Endothelial cell of umbilical vein (primary cell): Measurements from ENCODE around the gene TPSG1. TPM values are rescaled to one million over a fixed set of nuclear protein-coding genes. Genes with fewer than 3 reads are reported as not detected.

Experiments used
- BruUV-seq: library from RNA; stranded (reverse); fragments of 400-500 nt; replicated peaks from 2 replicates; lab custom pipeline; 2021; lab: Mats Ljungman, UMichigan
- CTCF ChIA-PET: fragments of 300-600, 350-600 bp; sonication (Branson Sonifier 250); formaldehyde crosslinking; loops from one replicate; lab custom pipeline; 2021; ENCODE audit warnings: antibody characterized with exemption, inconsistent platforms; lab: Charles Lee
- POLR2A ChIA-PET: fragments of 300-600, 350-600 bp; sonication (Branson Sonifier 250); formaldehyde crosslinking; loops from one replicate; lab custom pipeline; 2021; ENCODE audit warnings: antibody characterized with exemption, inconsistent platforms; lab: Charles Lee
- DNase-seq: peaks from one replicate; pipeline ENCODE4 v3.0.0-alpha.2; 2011; ENCODE audit warnings: low read depth, low spot score
- FAIRE-seq: peaks from 2 replicates; lab custom pipeline; 2011; peaks lifted over from hg19 to GRCh38; lab: Jason Lieb, UNC
- H2AFZ ChIP-seq: 2 replicates; pipeline ENCODE4 v1.6.0; 2012; ENCODE audit warnings: low read depth, low read length, control low read depth, inconsistent platforms
- H3K27ac ChIP-seq: 2 replicates; pipeline ENCODE4 v1.5.1; 2011; ENCODE audit warnings: low read depth, mild to moderate bottlenecking, control low read depth, low read length, moderate library complexity; ENCODE audit not compliant: insufficient read depth
- H3K27me3 ChIP-seq, 2 experiments: 2 replicates each; pipeline versions ENCODE4 v1.6.0 to v1.6.1; 2011; ENCODE audit warnings: low read length in 2 of 2, mixed read lengths in 1 of 2; ENCODE audit not compliant: control insufficient read depth in 2 of 2, insufficient read depth in 2 of 2
- H3K36me3 ChIP-seq, 2 experiments: 2 replicates in 1 of 2; 3 replicates in 1 of 2; pipeline ENCODE4 v1.5.1; 2011; ENCODE audit warnings: low read length in 2 of 2, mild to moderate bottlenecking in 1 of 2, moderate library complexity in 1 of 2; ENCODE audit not compliant: control insufficient read depth in 2 of 2, insufficient read depth in 2 of 2; ENCODE audit errors: extremely low read depth in 1 of 2
- H3K4me1 ChIP-seq: 3 replicates; pipeline ENCODE4 v1.5.1; 2011; ENCODE audit warnings: mild to moderate bottlenecking, low read length; ENCODE audit not compliant: control insufficient read depth, insufficient read depth; ENCODE audit errors: extremely low read depth
- H3K4me2 ChIP-seq: 2 replicates; pipeline ENCODE4 v1.6.1; 2011; ENCODE audit warnings: low read length, control low read depth, mixed read lengths; ENCODE audit not compliant: insufficient read depth
- H3K4me3 ChIP-seq, 3 experiments: fragments of 200-600 bp in 1 of 3; sonication (generic), shearing (Covaris generic) in 1 of 3; replicated peaks in 1 of 3; 2 replicates each; pipeline ENCODE4 v1.5.1; 2011 to 2016; ENCODE audit warnings: control low read depth in 3 of 3, low read length in 3 of 3, mild to moderate bottlenecking in 2 of 3, inconsistent platforms in 1 of 3, low read depth in 1 of 3, moderate library complexity in 1 of 3; ENCODE audit not compliant: insufficient read depth in 1 of 3
- H3K79me2 ChIP-seq: 2 replicates; pipeline ENCODE4 v1.6.0; 2012; ENCODE audit warnings: low read length, inconsistent platforms; ENCODE audit not compliant: control insufficient read depth, insufficient read depth
- H3K9ac ChIP-seq: replicated peaks from 2 replicates; pipeline ENCODE3; 2011; ENCODE audit warnings: low read length, control low read depth; ENCODE audit not compliant: insufficient read depth; ENCODE audit errors: extremely low read depth
- H3K9me1 ChIP-seq: replicated peaks from 3 replicates; pipeline ENCODE4 v1.6.0; 2011; ENCODE audit warnings: mild to moderate bottlenecking, low read length; ENCODE audit not compliant: control insufficient read depth, insufficient read depth; ENCODE audit errors: extremely low read depth
- H3K9me3 ChIP-seq: replicated peaks from 2 replicates; pipeline ENCODE4 v1.5.1; 2012; ENCODE audit warnings: low read length, inconsistent platforms; ENCODE audit not compliant: control insufficient read depth, insufficient read depth
- H4K20me1 ChIP-seq: replicated peaks from 2 replicates; pipeline ENCODE3; 2011; ENCODE audit warnings: mild to moderate bottlenecking, low read length; ENCODE audit not compliant: control insufficient read depth, insufficient read depth; ENCODE audit errors: extremely low read depth
- EZH2 ChIP-seq: IDR thresholded peaks from 2 replicates; pipeline ENCODE4 v1.6.1; 2012; ENCODE audit warnings: borderline replicate concordance, low read depth, mild to moderate bottlenecking, moderate library complexity, low read length, inconsistent platforms; ENCODE audit not compliant: severe bottlenecking
- FOS ChIP-seq: IDR thresholded peaks from 2 replicates; pipeline ENCODE4 v1.6.1; 2011; ENCODE audit warnings: mild to moderate bottlenecking, low read length, moderate library complexity, borderline replicate concordance; ENCODE audit not compliant: insufficient read depth
- GATA2 ChIP-seq: IDR thresholded peaks from 2 replicates; pipeline ENCODE4 v1.7.0; 2011; ENCODE audit warnings: low read depth, mild to moderate bottlenecking, moderate library complexity, mixed read lengths, low read length; ENCODE audit not compliant: insufficient read length, insufficient read depth
- JUN ChIP-seq: IDR thresholded peaks from 2 replicates; pipeline ENCODE4 v1.6.1; 2011; ENCODE audit warnings: borderline replicate concordance, low read depth; ENCODE audit not compliant: insufficient read length, insufficient read depth
- MAX ChIP-seq: IDR thresholded peaks from 2 replicates; pipeline ENCODE4 v1.6.1; 2011; ENCODE audit not compliant: insufficient read depth, insufficient read length
- MYC ChIP-seq: IDR thresholded peaks from one replicate; pipeline ENCODE4 v1.6.1; 2011; ENCODE audit warnings: mild to moderate bottlenecking, low read depth, low read length
- POLR2A ChIP-seq: IDR thresholded peaks from 2 replicates; pipeline ENCODE4 v1.6.1; 2012; ENCODE audit warnings: low read depth, mild to moderate bottlenecking, control low read depth, low read length
- POLR2AphosphoS5 ChIP-seq: IDR thresholded peaks from 2 replicates; pipeline ENCODE4 v1.6.1; 2012; ENCODE audit warnings: low read depth, mild to moderate bottlenecking, control low read depth, low read length, moderate library complexity; ENCODE audit not compliant: insufficient read depth
- dilution Hi-C: fragments of 300-500 bp; cut with MboI; formaldehyde crosslinking; loops from one replicate; pipeline ENCODE4 v1.15.0; 2019; ENCODE audit warnings: low sequenced_read_pairs; ENCODE audit not compliant: extremely low pct_ligation_motif_present
- intact Hi-C: fragments of 100-400 bp; cut with micrococcal nuclease; formaldehyde crosslinking; loops from one replicate; pipeline ENCODE4 v1.10.0; 2022
- polyA plus RNA-seq, 4 experiments: library from polyadenylated mRNA; depleted of rRNA in 3 of 4; stranded (reverse) in 3 of 4; unstranded in 1 of 4; fragments of >200 nt; gene quantifications; 2 replicates each; pipeline versions ENCODE4 v1.2.1 to v1.2.3, GENCODE V29; 2011 to 2012; ENCODE audit warnings: missing spikeins in 1 of 4
- total RNA-seq: library from RNA; stranded (reverse); gene quantifications from 2 replicates; pipeline ENCODE4 v1.2.3, GENCODE V29; 2021
- TF ChIP-seq, protein P1 (sequence below), 2 donors: IDR thresholded peaks; 1 replicate in 1 of 2; 2 replicates in 1 of 2; pipeline ENCODE4 v1.5.1; 2011; ENCODE audit warnings: low read length in 2 of 2, mild to moderate bottlenecking in 2 of 2, moderate library complexity in 2 of 2, control low read depth in 1 of 2, inconsistent platforms in 1 of 2, low read depth in 1 of 2; ENCODE audit not compliant: insufficient read depth in 1 of 2; ENCODE audit errors: extremely low read depth in 1 of 2

TPSG1 gene
- total and polyA plus RNA-seq, 2 donors (not counting 3 experiments of a cell fraction or from before 2014, with no cell fraction given): not detected

DNA sequence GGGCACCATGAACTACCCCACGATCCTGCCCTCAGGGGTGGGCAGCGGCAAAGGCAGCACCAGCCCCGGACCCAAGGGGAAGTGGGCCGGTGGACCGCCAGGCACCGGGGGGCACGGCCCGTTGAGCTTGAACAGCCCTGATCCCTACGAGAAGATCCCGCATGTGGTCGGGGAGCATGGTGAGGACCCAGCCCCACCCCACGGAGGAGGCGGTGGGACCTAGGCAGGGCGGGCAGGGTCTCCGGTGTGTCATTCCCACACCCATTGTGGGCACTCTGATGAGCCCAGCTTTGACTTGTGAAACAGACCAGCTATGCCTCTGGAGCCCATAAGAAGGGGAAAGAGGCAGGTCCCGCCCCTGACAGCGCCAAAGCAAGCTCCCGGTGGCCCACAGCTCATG is 22.8 kb downstream of the TPSG1 start:
- Histone ChIP-seq H3K9me3 (no peaks in the 10 kb centered on the region), H3K9ac (no peak overlapping the region), H3K4me3 (no peak overlapping the region), H2AFZ (no peak overlapping the region), H3K79me2 (no peaks in the 10 kb centered on the region), H4K20me1 (no peaks in the 10 kb centered on the region), H3K27me3 (no peaks in the 10 kb centered on the region), H3K9me1 (no peaks in the 10 kb centered on the region), H3K4me1 (no peaks in the 10 kb centered on the region), H3K36me3 (no peaks in the 10 kb centered on the region), H3K4me2 (no peak overlapping the region), H3K27ac (no peak overlapping the region)
- FAIRE-seq (no peak), DNase-seq (no peak)
- intact Hi-C loops: no loop called here
- BruUV-seq: no TSS peak
- dilution Hi-C loops: no loop called here
- ChIA-PET CTCF (no interaction called here), POLR2A (no interaction called here)
- TF ChIP-seq GATA2 (no peak), MAX (no peak), EZH2 (no peak), JUN (no peak), POLR2AphosphoS5 (no peak), MYC (no peak), FOS (no peak), POLR2A (no peak)
- TF ChIP-seq, protein P1, sequence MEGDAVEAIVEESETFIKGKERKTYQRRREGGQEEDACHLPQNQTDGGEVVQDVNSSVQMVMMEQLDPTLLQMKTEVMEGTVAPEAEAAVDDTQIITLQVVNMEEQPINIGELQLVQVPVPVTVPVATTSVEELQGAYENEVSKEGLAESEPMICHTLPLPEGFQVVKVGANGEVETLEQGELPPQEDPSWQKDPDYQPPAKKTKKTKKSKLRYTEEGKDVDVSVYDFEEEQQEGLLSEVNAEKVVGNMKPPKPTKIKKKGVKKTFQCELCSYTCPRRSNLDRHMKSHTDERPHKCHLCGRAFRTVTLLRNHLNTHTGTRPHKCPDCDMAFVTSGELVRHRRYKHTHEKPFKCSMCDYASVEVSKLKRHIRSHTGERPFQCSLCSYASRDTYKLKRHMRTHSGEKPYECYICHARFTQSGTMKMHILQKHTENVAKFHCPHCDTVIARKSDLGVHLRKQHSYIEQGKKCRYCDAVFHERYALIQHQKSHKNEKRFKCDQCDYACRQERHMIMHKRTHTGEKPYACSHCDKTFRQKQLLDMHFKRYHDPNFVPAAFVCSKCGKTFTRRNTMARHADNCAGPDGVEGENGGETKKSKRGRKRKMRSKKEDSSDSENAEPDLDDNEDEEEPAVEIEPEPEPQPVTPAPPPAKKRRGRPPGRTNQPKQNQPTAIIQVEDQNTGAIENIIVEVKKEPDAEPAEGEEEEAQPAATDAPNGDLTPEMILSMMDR (IDR thresholded peaks at IDR 0.05; ENCODE audit: extremely low read depth in 1 of 2, insufficient read depth in 1 of 2, low read depth in 1 of 2, low read length in 2 of 2): no peak
